Colonic mucosa (tissue), 4 donors: ENCODE data around the gene ADGRA3. TPM values are rescaled to one million over a fixed set of nuclear protein-coding genes. Genes with fewer than 3 reads are reported as not detected.
A peak's percentile ranks its signal among the peaks of the same experiment; 100 is the strongest.

ENCODE experiments used
- DNase-seq: peaks from one replicate; pipeline ENCODE4 v3.0.0-alpha.2; 2020
- H3K27ac ChIP-seq: fragments of 200-600 bp; one replicate; pipeline ENCODE4 v1.8.0; 2021
- H3K27me3 ChIP-seq: fragments of 200-600 bp; one replicate; pipeline ENCODE4 v1.8.0; 2021
- H3K36me3 ChIP-seq: fragments of 200-600 bp; one replicate; pipeline ENCODE4 v1.8.0; 2021
- H3K4me1 ChIP-seq: fragments of 200-600 bp; one replicate; pipeline ENCODE4 v1.8.0; 2021; ENCODE audit warnings: mild to moderate bottlenecking
- H3K4me3 ChIP-seq: fragments of 200-600 bp; one replicate; pipeline ENCODE4 v1.8.0; 2021
- H3K9ac ChIP-seq, 2 donors: one replicate each; pipeline ENCODE4 v1.7.0; 2013; ENCODE audit warnings: control low read depth in 2 of 2, low read depth in 2 of 2, low read length in 2 of 2
- H3K9me3 ChIP-seq: fragments of 200-600 bp; one replicate; pipeline ENCODE4 v1.8.0; 2021
- CTCF ChIP-seq: fragments of 200-600 bp; IDR thresholded peaks from one replicate; pipeline ENCODE4 v1.8.0; 2022; ENCODE audit warnings: antibody characterized with exemption, mild to moderate bottlenecking
- intact Hi-C: fragments of 100-400 bp; cut with DNase I; formaldehyde crosslinking; loops from one replicate; pipeline ENCODE4 v1.14.1; 2022
- total RNA-seq, 2 donors: library from RNA; stranded (reverse); fragmentation: NEBNext Ultra II Directional in 1 of 2; extraction: Animal tissue kit (Norgen Biotek cat#: 25700) in 1 of 2; gene quantifications; one replicate each; pipeline ENCODE4 v1.2.1, GENCODE V29; 2021
- donor health status: healthy.
- donor health status: DM: no; HTN: no; CAD: no.
- donor health status: DM: no; HTN: no; CAD: no.

ADGRA3 gene
- total RNA-seq, 2 donors from 2014 or later, result 34.8 to 47.2 TPM

- TF ChIP-seq CTCF, result no peak
- H3K36me3 ChIP-seq, result no peaks in the 10 kb centered on the region
- H3K9ac ChIP-seq, result no peak overlapping the region
- no peaks in the 10 kb centered on the region for H3K9me3 ChIP-seq
- intact Hi-C loops, result no loop called here
- H3K4me1 ChIP-seq, result no peaks in the 10 kb centered on the region
- no peak overlapping the region for H3K27ac ChIP-seq
- H3K4me3 ChIP-seq, result no peak overlapping the region
- H3K27me3 ChIP-seq, result no peaks in the 10 kb centered on the region
- no peak for DNase-seq
Measured at GRCh38 chr4:22363036-22363435, 152.8 kb downstream of the ADGRA3 start.

- peak; percentile 28 for TF ChIP-seq CTCF
- Histone ChIP-seq H3K4me1 (no peaks in the 10 kb centered on the region), H3K9ac (no peak overlapping the region), H3K9me3 (no peaks in the 10 kb centered on the region), H3K4me3 (no peak overlapping the region), H3K27ac (no peak overlapping the region), H3K36me3 (no peaks in the 10 kb centered on the region), H3K27me3 (no peaks in the 10 kb centered on the region)
- intact Hi-C loops, result loop anchor here (10.0 kb wide), 1 partner anchor 222 kb away; no protein-coding TSS in a partner anchor
- no peak for DNase-seq
Measured at GRCh38 chr4:22356987-22357596, 158.8 kb downstream of the ADGRA3 start.

GRCh38 chr4:22348410-22348809 is 167.5 kb downstream of the ADGRA3 start:
- Histone ChIP-seq H3K4me1 (no peaks in the 10 kb centered on the region), H3K27me3 (no peaks in the 10 kb centered on the region), H3K36me3 (no peaks in the 10 kb centered on the region), H3K27ac (no peak overlapping the region), H3K9me3 (no peaks in the 10 kb centered on the region), H3K9ac (no peak overlapping the region), H3K4me3 (no peak overlapping the region)
- TF ChIP-seq CTCF, result no peak
- intact Hi-C loops, result no loop called here
- no peak for DNase-seq

GRCh38 chr4:22345678-22346077 is 170.2 kb downstream of the ADGRA3 start:
- no peaks in the 10 kb centered on the region for H3K36me3 ChIP-seq
- no peak overlapping the region for H3K9ac ChIP-seq
- H3K27ac ChIP-seq, result no peak overlapping the region
- no peaks in the 10 kb centered on the region for H3K4me1 ChIP-seq
- no peaks in the 10 kb centered on the region for H3K9me3 ChIP-seq
- H3K27me3 ChIP-seq, result no peaks in the 10 kb centered on the region
- no peak for TF ChIP-seq CTCF
- intact Hi-C loops, result no loop called here
- no peak for DNase-seq
- H3K4me3 ChIP-seq, result no peak overlapping the region

- no peaks in the 10 kb centered on the region for H3K36me3 ChIP-seq
- no peak overlapping the region for H3K27ac ChIP-seq
- TF ChIP-seq CTCF, result no peak
- H3K4me3 ChIP-seq, result no peak overlapping the region
- H3K27me3 ChIP-seq, result no peaks in the 10 kb centered on the region
- no peaks in the 10 kb centered on the region for H3K9me3 ChIP-seq
- intact Hi-C loops, result no loop called here
- DNase-seq, result no peak
- H3K4me1 ChIP-seq, result no peaks in the 10 kb centered on the region
- H3K9ac ChIP-seq, result no peak overlapping the region
Measured at GRCh38 chr4:22345055-22345454, 170.8 kb downstream of the ADGRA3 start.
